GM23248 (cell line): ENCODE data around the gene ACSS2.

ENCODE experiments used
- EZH2 ChIP-seq: fragments of 200-600 bp; sonication (generic); IDR thresholded peaks from 2 replicates; pipeline ENCODE4 v1.6.1; 2018; ENCODE audit warnings: antibody characterized with exemption, mild to moderate bottlenecking; ENCODE audit not compliant: insufficient read depth, poor library complexity, severe bottlenecking
- EZH2phosphoT487 ChIP-seq: fragments of 200-600 bp; sonication (generic); IDR thresholded peaks from 2 replicates; pipeline ENCODE4 v1.6.1; 2018; ENCODE audit warnings: antibody characterized with exemption, moderate library complexity, mild to moderate bottlenecking, low read depth; ENCODE audit not compliant: insufficient read depth

- TF ChIP-seq EZH2: no peak
- TF ChIP-seq EZH2phosphoT487: no peak
Observed at GRCh38 chr20:34949120-34949519, 72.7 kb downstream of the ACSS2 start.
